IMR-90 (cell line): ENCODE results near the gene ADAMTS9.

Experiments
- CEBPB ChIP-seq: IDR thresholded peaks from 2 replicates; pipeline ENCODE4 v1.6.1; 2012; ENCODE audit warnings: low read depth, low read length, improper control_type of control experiment
- CTCF ChIP-seq: conservative IDR thresholded peaks from 2 replicates; pipeline ENCODE4 v1.5.1; 2012; ENCODE audit warnings: mild to moderate bottlenecking, low read depth, low read length, improper control_type of control experiment
- ELK1 ChIP-seq: fragments of 150-350 bp; IDR thresholded peaks from 2 replicates; pipeline ENCODE4 v1.6.1; 2016; ENCODE audit warnings: low read depth, mild to moderate bottlenecking, low read length, moderate library complexity, borderline replicate concordance
- MAZ ChIP-seq: IDR thresholded peaks from 2 replicates; pipeline ENCODE4 v1.6.1; 2012; ENCODE audit warnings: low read depth, mild to moderate bottlenecking, low read length, improper control_type of control experiment, moderate library complexity, borderline replicate concordance
- NFE2L2 ChIP-seq: fragments of 150-350 bp; IDR thresholded peaks from 2 replicates; pipeline ENCODE4 v1.6.1; 2016; ENCODE audit warnings: low read depth, mild to moderate bottlenecking, low read length
- POLR2A ChIP-seq: IDR thresholded peaks from 2 replicates; pipeline ENCODE4 v1.6.1; 2012; ENCODE audit warnings: mild to moderate bottlenecking, low read depth, low read length

GRCh38 chr3:64694114-64694513 is 6.3 kb upstream of the ADAMTS9 start:
- no peak for TF ChIP-seq CTCF
- no peak for TF ChIP-seq POLR2A
- TF ChIP-seq MAZ: no peak
- no peak for TF ChIP-seq ELK1
- no peak for TF ChIP-seq NFE2L2
- no peak for TF ChIP-seq CEBPB
